Heart right ventricle (tissue), 16 donors: ENCODE data around the gene TUFT1. TPM values are rescaled to one million over a fixed set of nuclear protein-coding genes. Genes with fewer than 3 reads are reported as not detected.
A peak's percentile ranks its signal among the peaks of the same experiment; 100 is the strongest.

Source experiments
- ATAC-seq, 8 donors: fragments of 200-7000 bp; cut with Tn5 transposase; one replicate each; pipeline ENCODE4 v1.9.1; 2020; ENCODE audit warnings: mild to moderate bottlenecking in 8 of 8, moderate library complexity in 8 of 8, moderate number of reproducible peaks in 1 of 8
- DNase-seq, 2 donors: peaks; one replicate each; pipeline ENCODE4 v3.0.0-alpha.2; 2020
- H3K27ac ChIP-seq, 10 donors: fragments of 200-600 bp; sonication (generic) in 2 of 10; one replicate each; pipeline versions ENCODE4 v1.5.0 to v1.8.0; 2020 to 2022; ENCODE audit warnings: mild to moderate bottlenecking in 3 of 10
- H3K27me3 ChIP-seq, 7 donors: fragments of 200-600 bp; one replicate each; pipeline ENCODE4 v1.8.0; 2021 to 2022; ENCODE audit warnings: mild to moderate bottlenecking in 2 of 7
- H3K36me3 ChIP-seq, 9 donors: fragments of 200-600 bp; sonication (generic) in 1 of 9; one replicate each; pipeline versions ENCODE4 v1.5.0 to v1.8.0; 2020 to 2022; ENCODE audit warnings: mild to moderate bottlenecking in 2 of 9
- H3K4me1 ChIP-seq, 9 donors: fragments of 200-600 bp; sonication (generic) in 1 of 9; one replicate each; pipeline versions ENCODE4 v1.5.0 to v1.8.0; 2020 to 2022; ENCODE audit warnings: mild to moderate bottlenecking in 4 of 9
- H3K4me3 ChIP-seq, 10 donors: fragments of 200-600 bp; sonication (generic) in 2 of 10; one replicate each; pipeline versions ENCODE4 v1.5.0 to v1.8.0; 2020 to 2022; ENCODE audit warnings: mild to moderate bottlenecking in 7 of 10, moderate library complexity in 2 of 10
- H3K9me3 ChIP-seq, 11 donors: fragments of 200-600 bp in 10 of 11; sonication (generic) in 2 of 11; one replicate each; pipeline versions ENCODE4 v1.5.0 to v1.8.0; 2013 to 2022; ENCODE audit warnings: mild to moderate bottlenecking in 2 of 11, control low read depth in 1 of 11, moderate library complexity in 1 of 11
- WGBS, 2 donors: extraction: QIAGEN DNeasy Blood & Tissue Kit; methylation state at CpG; one replicate each; pipeline ENCODE4 v1.1.7; 2013; ENCODE audit warnings: inconsistent platforms in 1 of 2; 5-methylcytosine and 5-hydroxymethylcytosine counted together
- intact Hi-C, 10 donors: fragments of 100-400 bp; cut with DNase I; formaldehyde crosslinking; loops; one replicate each; pipeline versions ENCODE4 v1.11.1 to v1.14.2; 2022
- polyA plus RNA-seq, 2 donors: library from polyadenylated mRNA; stranded (reverse); fragments of 200-250 nt; gene quantifications; one replicate each; pipeline ENCODE4 v1.2.3, GENCODE V29; 2013
- total RNA-seq, 10 donors: library from RNA; stranded (reverse); fragmentation: NEBNext Ultra II Directional in 3 of 10; extraction: Animal tissue kit (Norgen Biotek cat#: 25700) in 3 of 10; gene quantifications; one replicate each; pipeline versions ENCODE4 v1.2.1 to v1.2.4, GENCODE V29; 2021 to 2023
- TF ChIP-seq, protein P1 (sequence below), 9 donors: fragments of 200-600 bp; sonication (generic) in 2 of 9; IDR thresholded peaks; one replicate each; pipeline versions ENCODE4 v1.5.0 to v1.8.0; 2021 to 2022; ENCODE audit warnings: antibody characterized with exemption in 9 of 9, mild to moderate bottlenecking in 5 of 9, moderate library complexity in 1 of 9
- donor health status: Arrhythmogenic right ventricular cardiomyopathy.
- donor health status: ischemic (EF 13 %, LVEDD 7.1; RV severe dilation, severe dysfunction).
- donor health status: healthy with polysubstance abuse.
- donor health status: DM: no; HTN: yes; CAD: no.
- donor health status: DM: no; HTN: no; CAD: no.
- donor health status: ischemic (EF 25% LVEDD 6.9; RV normal size, moderate dysfunction).
- donor health status: ischemic (EF 25% LVEDD 5.7; RV mildly dilated, moderate dysfunction).
- donor health status: healthy.
- donor health status: DM: yes; HTN: yes; CAD: no.
- donor health status: Ischemic cardiomyopathy.
- donor health status: ischemic (EF 35%, LVEDD 5.7; RV mildly dilated, moderate dysfunction).
- donor health status: nonischemic (EF 11% LVEDD 7.7; RV severe dilation, severe dysfunction).
- donor health status: DM: yes; HTN: yes; CAD: no.
- donor health status: PGD.
- donor health status: ischemic (EF 29% LVEDD 5.4; RV normal size, mild dysfunction).
- donor health status: nonischemic (EF 23%, LVEDD 6.1; RV moderate dilation, normal function).

The TUFT1 gene
- total and polyA plus RNA-seq, 12 donors: 2.6 to 13.0 (median 4.7) TPM

DNA sequence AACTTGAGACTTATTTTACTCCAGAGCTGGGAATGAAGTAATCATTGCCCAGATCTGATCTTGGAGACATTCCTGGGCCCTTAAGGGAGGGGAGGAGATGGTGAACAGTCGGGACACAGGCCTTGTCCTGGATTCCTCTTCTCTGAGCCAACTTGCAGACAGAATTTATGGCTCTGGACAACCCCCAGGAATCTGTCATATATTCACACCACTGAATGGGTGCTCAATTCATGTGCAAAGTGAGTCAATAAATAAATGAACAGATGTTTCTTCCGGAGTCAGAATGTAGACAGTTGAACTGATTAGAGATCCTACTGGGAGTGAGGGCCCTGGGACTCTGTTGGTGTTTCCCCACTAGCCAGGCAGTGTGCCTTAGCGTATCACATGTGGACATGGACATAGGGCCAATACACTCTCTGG is 2.6 kb downstream of the TUFT1 start:
- Histone ChIP-seq H3K9me3 (no peaks in the 10 kb centered on the region), H3K36me3 (no peaks in the 10 kb centered on the region), H3K4me1 (peaks cover 0 to 38% (median 19%) of the 10 kb centered on the region in 9 donors), H3K4me3 (no peak overlapping the region), H3K27me3 (peaks cover 0 to 11% (median 0%) of the 10 kb centered on the region in 7 donors), H3K27ac (no peak overlapping the region)
- WGBS, 2 donors: 73 to 84% methylated on average over 3 of the region's 3 CpGs
- intact Hi-C loops: loop anchor here in 2 of 10 donors (5.0 to 10.0 kb wide), 2 partner anchors 52 to 100 kb away; no protein-coding TSS in a partner anchor
- TF ChIP-seq, protein P1, sequence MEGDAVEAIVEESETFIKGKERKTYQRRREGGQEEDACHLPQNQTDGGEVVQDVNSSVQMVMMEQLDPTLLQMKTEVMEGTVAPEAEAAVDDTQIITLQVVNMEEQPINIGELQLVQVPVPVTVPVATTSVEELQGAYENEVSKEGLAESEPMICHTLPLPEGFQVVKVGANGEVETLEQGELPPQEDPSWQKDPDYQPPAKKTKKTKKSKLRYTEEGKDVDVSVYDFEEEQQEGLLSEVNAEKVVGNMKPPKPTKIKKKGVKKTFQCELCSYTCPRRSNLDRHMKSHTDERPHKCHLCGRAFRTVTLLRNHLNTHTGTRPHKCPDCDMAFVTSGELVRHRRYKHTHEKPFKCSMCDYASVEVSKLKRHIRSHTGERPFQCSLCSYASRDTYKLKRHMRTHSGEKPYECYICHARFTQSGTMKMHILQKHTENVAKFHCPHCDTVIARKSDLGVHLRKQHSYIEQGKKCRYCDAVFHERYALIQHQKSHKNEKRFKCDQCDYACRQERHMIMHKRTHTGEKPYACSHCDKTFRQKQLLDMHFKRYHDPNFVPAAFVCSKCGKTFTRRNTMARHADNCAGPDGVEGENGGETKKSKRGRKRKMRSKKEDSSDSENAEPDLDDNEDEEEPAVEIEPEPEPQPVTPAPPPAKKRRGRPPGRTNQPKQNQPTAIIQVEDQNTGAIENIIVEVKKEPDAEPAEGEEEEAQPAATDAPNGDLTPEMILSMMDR (IDR thresholded peaks at IDR 0.05): no peak
- DNase-seq (no peak), ATAC-seq (no peak)

DNA sequence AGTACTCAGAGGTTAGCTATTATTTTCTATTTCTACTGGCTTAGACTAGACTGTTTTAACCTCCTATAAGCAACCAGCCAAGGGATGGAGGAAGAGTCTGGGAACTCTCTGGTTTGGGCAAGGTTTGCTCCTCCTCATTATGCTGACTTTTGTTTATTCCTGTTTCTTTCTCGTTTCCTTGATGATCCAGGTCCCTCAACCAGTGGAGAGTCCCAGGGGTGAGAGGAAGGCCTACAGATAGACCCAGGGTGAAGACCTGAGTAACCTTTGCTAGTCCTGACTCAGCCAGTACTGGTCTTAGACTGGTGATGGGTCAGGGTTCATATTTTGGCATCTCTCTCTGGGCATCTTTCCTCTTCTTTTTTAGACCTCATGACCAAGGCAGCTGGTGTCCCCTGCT is 5.4 kb downstream of the TUFT1 start:
- Histone ChIP-seq H3K27me3 (peaks cover 0 to 11% (median 0%) of the 10 kb centered on the region in 7 donors), H3K4me3 (no peak overlapping the region), H3K36me3 (no peaks in the 10 kb centered on the region), H3K9me3 (no peaks in the 10 kb centered on the region), H3K27ac (no peak overlapping the region), H3K4me1 (peaks cover 0 to 30% (median 13%) of the 10 kb centered on the region in 9 donors)
- no peak for DNase-seq
- WGBS, 2 donors: 64 to 67% methylated on average over 1 of the region's 1 CpG
- intact Hi-C loops: loop anchor here in 1 of 10 donors (10.0 kb wide), 1 partner anchor 49 kb away; no protein-coding TSS in a partner anchor
- no peak for ATAC-seq
- TF ChIP-seq, protein P1 (IDR thresholded peaks at IDR 0.05): no peak

DNA sequence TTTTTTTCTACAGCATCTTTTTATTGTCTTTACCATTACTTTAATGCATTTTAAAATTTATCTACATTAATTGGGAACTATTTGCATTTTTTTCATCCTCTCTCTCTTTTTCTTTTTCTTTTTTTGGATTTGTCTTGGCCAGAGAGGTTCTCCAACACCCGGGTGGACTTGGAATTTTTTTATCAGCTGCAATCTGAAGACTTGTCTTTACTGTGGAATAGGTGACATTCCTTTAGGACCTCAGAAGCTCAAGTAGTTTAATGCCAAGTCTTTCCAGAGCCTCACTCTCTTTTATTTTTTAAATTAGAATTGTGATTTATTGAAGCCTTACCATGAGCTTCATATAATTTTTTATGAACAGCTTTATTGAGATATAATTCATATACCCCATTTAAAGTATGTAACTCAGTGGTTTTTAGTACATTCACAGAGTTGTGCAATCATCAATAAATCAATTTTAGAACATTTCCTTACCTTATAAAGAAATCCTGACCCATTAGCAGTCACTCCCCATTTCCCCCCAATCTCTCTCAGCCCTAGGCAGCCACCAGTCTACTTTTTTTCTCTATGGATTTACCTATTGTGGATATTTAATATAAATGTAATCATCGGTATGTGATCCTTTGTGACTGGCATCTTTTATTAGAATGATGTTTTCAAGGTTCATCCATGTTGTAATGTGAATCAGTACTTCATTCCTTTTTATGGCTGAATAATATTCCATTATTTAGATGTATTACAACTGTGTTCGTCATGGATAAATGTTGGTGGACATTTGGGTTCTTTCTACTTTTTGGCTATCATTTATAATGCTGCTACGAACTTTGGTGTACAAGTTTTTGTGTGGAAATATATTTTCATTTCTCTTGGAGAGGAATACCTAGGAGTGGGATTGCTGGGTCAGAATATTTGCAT is 6.2 kb downstream of the TUFT1 start:
- Histone ChIP-seq H3K9me3 (no peaks in the 10 kb centered on the region), H3K27ac (peak overlapping the region in 3 of 10 donors; percentile 35 to 53 (median 52)), H3K27me3 (peaks cover 0 to 10% (median 0%) of the 10 kb centered on the region in 7 donors), H3K36me3 (no peaks in the 10 kb centered on the region), H3K4me1 (peaks cover 0 to 23% (median 10%) of the 10 kb centered on the region in 9 donors), H3K4me3 (no peak overlapping the region)
- WGBS, 2 donors: 88 to 89% methylated on average over 4 of the region's 4 CpGs
- DNase-seq: no peak
- no peak for ATAC-seq
- TF ChIP-seq, protein P1 (IDR thresholded peaks at IDR 0.05): no peak
- intact Hi-C loops: loop anchor here in 1 of 10 donors (10.0 kb wide), 1 partner anchor 49 kb away; no protein-coding TSS in a partner anchor

DNA sequence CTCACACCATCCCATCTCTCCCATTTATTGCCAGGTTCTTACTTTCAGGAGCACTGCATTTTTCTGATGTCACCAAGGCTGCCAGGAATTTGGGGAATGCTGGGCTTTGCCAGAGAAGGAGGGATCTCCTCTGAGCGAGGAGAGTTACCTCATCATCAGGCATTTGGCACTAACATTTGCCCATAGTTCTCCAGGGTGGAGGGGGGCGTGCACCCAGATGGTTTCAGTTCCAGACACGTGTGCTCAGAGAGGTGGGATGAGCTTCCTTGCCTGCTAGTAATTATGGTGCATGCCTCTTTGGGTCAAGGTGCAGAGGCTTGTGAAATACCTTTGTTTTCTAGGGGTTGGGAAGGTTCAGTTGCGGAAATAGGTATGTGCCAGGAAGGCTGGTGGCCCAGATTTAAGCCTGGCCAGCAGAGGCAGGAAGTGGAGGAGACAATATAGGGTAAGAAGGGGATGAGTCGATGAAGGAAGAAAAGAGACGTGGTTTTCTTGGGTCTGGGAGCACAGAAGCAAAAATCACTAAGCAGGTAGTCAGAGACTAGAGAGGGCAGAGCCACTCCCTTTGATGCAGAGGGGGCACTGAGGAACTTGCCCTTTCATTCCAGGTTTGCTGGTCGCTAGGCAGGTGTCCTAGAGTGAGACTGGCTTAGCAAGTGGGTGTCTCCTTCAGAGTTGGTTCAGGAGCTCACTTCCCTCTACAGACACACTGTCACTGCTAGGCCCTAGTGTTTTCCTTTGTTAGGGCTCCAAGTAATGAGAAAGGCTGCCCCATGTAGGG is 7.2 kb downstream of the TUFT1 start:
- Histone ChIP-seq H3K27me3 (no peaks in the 10 kb centered on the region), H3K4me3 (no peak overlapping the region), H3K9me3 (no peaks in the 10 kb centered on the region), H3K4me1 (peaks cover 0 to 17% (median 10%) of the 10 kb centered on the region in 9 donors), H3K27ac (peak overlapping the region in 4 of 10 donors; percentile 35 to 53 (median 50)), H3K36me3 (no peaks in the 10 kb centered on the region)
- 57 to 58% methylated on average over 7 of the region's 7 CpGs for WGBS, 2 donors
- ATAC-seq (peak; percentile 74 to 96 (median 92)), DNase-seq (peak in 1 of 2 donors; percentile 46)
- TF ChIP-seq, protein P1 (IDR thresholded peaks at IDR 0.05): no peak
- intact Hi-C loops: loop anchor here in 1 of 10 donors (10.0 kb wide), 1 partner anchor 47 kb away; no protein-coding TSS in a partner anchor
